ENCODE results near the gene ZBTB42.

DNA sequence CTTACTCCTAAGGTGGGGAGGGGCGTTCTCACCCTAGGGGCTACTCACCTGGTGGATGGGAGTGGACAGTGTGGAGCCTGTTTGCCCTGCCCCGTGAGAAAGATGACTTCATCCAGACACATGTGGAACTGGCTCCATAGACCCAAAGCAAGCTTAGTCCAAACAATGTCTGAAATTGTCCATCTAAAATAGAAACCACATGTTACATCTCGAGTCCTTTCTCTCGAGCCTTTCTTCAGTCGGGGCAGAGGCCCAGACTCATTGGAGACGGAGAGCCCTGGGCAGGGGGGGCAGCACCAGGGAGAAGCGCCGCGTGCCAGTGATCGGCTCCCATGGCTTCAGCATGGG, 43.7 kb upstream of the ZBTB42 start:
- TF ChIP-seq, protein P1, sequence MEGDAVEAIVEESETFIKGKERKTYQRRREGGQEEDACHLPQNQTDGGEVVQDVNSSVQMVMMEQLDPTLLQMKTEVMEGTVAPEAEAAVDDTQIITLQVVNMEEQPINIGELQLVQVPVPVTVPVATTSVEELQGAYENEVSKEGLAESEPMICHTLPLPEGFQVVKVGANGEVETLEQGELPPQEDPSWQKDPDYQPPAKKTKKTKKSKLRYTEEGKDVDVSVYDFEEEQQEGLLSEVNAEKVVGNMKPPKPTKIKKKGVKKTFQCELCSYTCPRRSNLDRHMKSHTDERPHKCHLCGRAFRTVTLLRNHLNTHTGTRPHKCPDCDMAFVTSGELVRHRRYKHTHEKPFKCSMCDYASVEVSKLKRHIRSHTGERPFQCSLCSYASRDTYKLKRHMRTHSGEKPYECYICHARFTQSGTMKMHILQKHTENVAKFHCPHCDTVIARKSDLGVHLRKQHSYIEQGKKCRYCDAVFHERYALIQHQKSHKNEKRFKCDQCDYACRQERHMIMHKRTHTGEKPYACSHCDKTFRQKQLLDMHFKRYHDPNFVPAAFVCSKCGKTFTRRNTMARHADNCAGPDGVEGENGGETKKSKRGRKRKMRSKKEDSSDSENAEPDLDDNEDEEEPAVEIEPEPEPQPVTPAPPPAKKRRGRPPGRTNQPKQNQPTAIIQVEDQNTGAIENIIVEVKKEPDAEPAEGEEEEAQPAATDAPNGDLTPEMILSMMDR (IDR thresholded peaks at IDR 0.05) = no peak
- no peak for TF ChIP-seq POLR2A (IDR thresholded peaks at IDR 0.05)
